Peyer's patch (tissue), 4 donors: ENCODE results near the gene ITPR1. TPM values are rescaled to one million over a fixed set of nuclear protein-coding genes. Genes with fewer than 3 reads are reported as not detected.
A peak's percentile ranks its signal among the peaks of the same experiment; 100 is the strongest.

ENCODE experiments used
- DNase-seq, 3 donors: peaks; one replicate each; pipeline ENCODE4 v3.0.0-alpha.2; 2017 to 2019
- H3K27ac ChIP-seq, 4 donors: fragments of 200-600 bp; sonication (generic); one replicate each; pipeline ENCODE4 v1.5.1; 2016 to 2019
- H3K27me3 ChIP-seq, 2 donors: fragments of 200-600 bp; sonication (generic); one replicate each; pipeline ENCODE4 v1.5.1; 2019
- H3K36me3 ChIP-seq, 3 donors: fragments of 200-600 bp; sonication (generic); one replicate each; pipeline ENCODE4 v1.5.1; 2016 to 2019
- H3K4me1 ChIP-seq, 4 donors: fragments of 200-600 bp; sonication (generic); one replicate each; pipeline ENCODE4 v1.5.1; 2016 to 2019
- H3K4me3 ChIP-seq, 4 donors: fragments of 200-600 bp; sonication (generic); 1 replicate in 3 of 4; 2 replicates in 1 of 4; pipeline ENCODE4 v1.5.1; 2016 to 2019; ENCODE audit warnings: mild to moderate bottlenecking in 1 of 4
- H3K9me3 ChIP-seq, 4 donors: fragments of 200-600 bp; sonication (generic); one replicate each; pipeline ENCODE4 v1.5.1; 2016 to 2019; ENCODE audit warnings: mild to moderate bottlenecking in 1 of 4
- CTCF ChIP-seq, 6 experiments: fragments of 450-650 bp in 4 of 6; fragments of 200-600 bp in 2 of 6; sonication (generic) in 1 of 6; IDR thresholded peaks; one replicate each; pipeline ENCODE4 v1.5.1; 2017 to 2019; ENCODE audit warnings: antibody characterized with exemption in 6 of 6, mild to moderate bottlenecking in 3 of 6, moderate library complexity in 1 of 6
- POLR2A ChIP-seq, 2 donors: fragments of 450-650 bp; IDR thresholded peaks; one replicate each; pipeline ENCODE4 v1.5.1; 2017; ENCODE audit warnings: antibody characterized with exemption in 2 of 2, mild to moderate bottlenecking in 2 of 2, moderate library complexity in 2 of 2
- total RNA-seq, 4 donors: library from RNA; depleted of rRNA; stranded (reverse); fragments of >200 nt; gene quantifications; one replicate each; pipeline ENCODE4 v1.1.0, GENCODE V29; 2016

ITPR1 gene
- total RNA-seq, 4 donors from 2014 or later: 13.3 to 142 (median 22.7) TPM

GRCh38 chr3:4800595-4800994 is 307.4 kb downstream of the ITPR1 start:
- peaks cover 0 to 6% (median 0%) of the 10 kb centered on the region in 3 donors for H3K36me3 ChIP-seq
- no peak for DNase-seq
- TF ChIP-seq CTCF (IDR thresholded peaks at IDR 0.05): peak in 1 of 6 experiments; percentile 15
- no peak for TF ChIP-seq POLR2A (IDR thresholded peaks at IDR 0.05)
- H3K27ac ChIP-seq: no peak overlapping the region
- no peaks in the 10 kb centered on the region for H3K27me3 ChIP-seq
- no peak overlapping the region for H3K4me3 ChIP-seq
- H3K4me1 ChIP-seq: no peaks in the 10 kb centered on the region
- H3K9me3 ChIP-seq: no peaks in the 10 kb centered on the region

GRCh38 chr3:4801892-4802291 is 308.7 kb downstream of the ITPR1 start:
- Histone ChIP-seq H3K27me3 (no peaks in the 10 kb centered on the region), H3K27ac (no peak overlapping the region), H3K4me1 (no peaks in the 10 kb centered on the region), H3K9me3 (no peaks in the 10 kb centered on the region), H3K4me3 (no peak overlapping the region), H3K36me3 (peaks cover 0 to 10% (median 0%) of the 10 kb centered on the region in 3 donors)
- DNase-seq: no peak
- TF ChIP-seq CTCF (IDR thresholded peaks at IDR 0.05) (no peak), POLR2A (IDR thresholded peaks at IDR 0.05) (no peak)

- no peak overlapping the region for H3K4me3 ChIP-seq
- TF ChIP-seq POLR2A (IDR thresholded peaks at IDR 0.05): no peak
- TF ChIP-seq CTCF (IDR thresholded peaks at IDR 0.05): no peak
- no peaks in the 10 kb centered on the region for H3K9me3 ChIP-seq
- H3K4me1 ChIP-seq: no peaks in the 10 kb centered on the region
- no peak overlapping the region for H3K27ac ChIP-seq
- no peaks in the 10 kb centered on the region for H3K27me3 ChIP-seq
- no peak for DNase-seq
- H3K36me3 ChIP-seq: peaks cover 0 to 10% (median 0%) of the 10 kb centered on the region in 3 donors
These were observed 309.8 kb downstream of the ITPR1 start for GRCh38 chr3:4802903-4803302.

GRCh38 chr3:4804161-4805058 is 311.3 kb downstream of the ITPR1 start:
- Histone ChIP-seq H3K36me3 (peaks cover 0 to 10% (median 0%) of the 10 kb centered on the region in 3 donors), H3K4me1 (no peaks in the 10 kb centered on the region), H3K27me3 (no peaks in the 10 kb centered on the region), H3K4me3 (no peak overlapping the region), H3K27ac (no peak overlapping the region), H3K9me3 (no peaks in the 10 kb centered on the region)
- no peak for DNase-seq
- TF ChIP-seq POLR2A (IDR thresholded peaks at IDR 0.05): no peak
- TF ChIP-seq CTCF (IDR thresholded peaks at IDR 0.05): no peak

- Histone ChIP-seq H3K9me3 (no peaks in the 10 kb centered on the region), H3K36me3 (peaks cover 0 to 10% (median 0%) of the 10 kb centered on the region in 3 donors), H3K27me3 (no peaks in the 10 kb centered on the region), H3K4me3 (no peak overlapping the region), H3K4me1 (no peaks in the 10 kb centered on the region), H3K27ac (no peak overlapping the region)
- DNase-seq: no peak
- TF ChIP-seq CTCF (IDR thresholded peaks at IDR 0.05) (no peak), POLR2A (IDR thresholded peaks at IDR 0.05) (no peak)
These were observed 312.5 kb downstream of the ITPR1 start for GRCh38 chr3:4805662-4806061.
